ENCODE measurements around the gene MCM3. TPM values are rescaled to one million over a fixed set of nuclear protein-coding genes. Genes with fewer than 3 reads are reported as not detected.

MCM3 gene
- total and polyA plus RNA-seq, 2 of the 4 experiments (the other 2 are of a cell fraction) = 54.6 to 66.5 TPM

DNA sequence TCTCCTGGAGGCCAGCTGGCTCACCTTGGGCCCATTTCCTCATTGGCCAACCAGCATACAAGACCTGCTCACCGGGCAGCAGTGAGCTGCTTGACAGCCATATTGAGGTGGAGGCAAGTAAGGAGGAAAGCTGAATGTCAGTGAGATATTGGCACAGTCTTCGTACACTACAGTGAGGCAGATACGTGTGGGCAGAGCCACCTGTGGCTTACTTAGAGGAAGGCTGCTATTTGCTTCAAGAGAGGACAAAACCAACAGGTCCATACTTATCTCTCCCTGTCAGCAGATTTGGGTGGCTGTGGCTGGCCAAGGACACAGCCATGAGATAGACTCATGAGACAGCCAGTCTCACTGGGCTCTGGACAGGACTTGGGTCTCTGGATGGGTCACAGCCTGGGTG is 15.1 kb upstream of the MCM3 start:
- no peak overlapping the region for H2BK15ac ChIP-seq (ENCODE audit: low read depth, low read length)
- no peak overlapping the region for H2BK20ac ChIP-seq (ENCODE audit: low read depth, low read length)
- H4K91ac ChIP-seq (ENCODE audit: insufficient read depth, low read depth, low read length) = no peak overlapping the region
- H4K8ac ChIP-seq (ENCODE audit: low read depth in 2 of 2, low read length in 2 of 2) = no peak overlapping the region
- dilution Hi-C loops (cut with HindIII; ENCODE audit: low sequenced_read_pairs, unreplicated experiment) (no loop called here), in situ Hi-C loops (cut with MboI; ENCODE audit: low sequenced_read_pairs) (no loop called here), intact Hi-C loops (cut with micrococcal nuclease) (no loop called here)
- H3K4me3 ChIP-seq (ENCODE audit: insufficient read depth, low read depth, low read length) = no peak overlapping the region
- no peaks in the 10 kb centered on the region for H3K79me1 ChIP-seq (ENCODE audit: low read depth in 1 of 2, low read length in 2 of 2)
- no peak overlapping the region for H4K5ac ChIP-seq (ENCODE audit: low read depth, low read length)
- H3K4ac ChIP-seq (ENCODE audit: low read depth, low read length) = no peak overlapping the region
- H3K14ac ChIP-seq (replicated peaks; ENCODE audit: low read depth, low read length) = no peak overlapping the region
- POLR2A ChIA-PET (ENCODE audit: unreplicated experiment) = no interaction called here
- H3K27me3 ChIP-seq (ENCODE audit: control insufficient read depth, insufficient read depth, low read length) = no peaks in the 10 kb centered on the region
- no peak overlapping the region for H2AFZ ChIP-seq (replicated peaks; ENCODE audit: low read length, poor library complexity)
- no peak overlapping the region for H2BK5ac ChIP-seq (ENCODE audit: low read depth, low read length, poor library complexity, severe bottlenecking)
- H3K36me3 ChIP-seq (ENCODE audit: control insufficient read depth, insufficient read depth, low read length) = no peaks in the 10 kb centered on the region
- H3K9me1 ChIP-seq (ENCODE audit: insufficient read depth, low read length) = 0 out of 2 replicates have a peak, but pooled peaks cover 2% of the 10 kb centered on the region
- CTCF ChIA-PET = no interaction called here
- H2BK120ac ChIP-seq (ENCODE audit: low read depth, low read length) = no peak overlapping the region
- 0 out of 2 replicates have a peak, but pooled peaks cover 2% of the 10 kb centered on the region for H3K9me3 ChIP-seq (ENCODE audit: control insufficient read depth, insufficient read depth, low read length)
- no peak overlapping the region for H3K27ac ChIP-seq (ENCODE audit: insufficient read depth, low read length)
- H4K20me1 ChIP-seq (ENCODE audit: insufficient read depth, low read length) = no peaks in the 10 kb centered on the region
- DNase-seq (no peak), ATAC-seq (ENCODE audit: low read depth) (no peak)
- H2AK5ac ChIP-seq (ENCODE audit: low read depth, low read length) = no peak overlapping the region
- H3K23ac ChIP-seq (ENCODE audit: low read depth, low read length) = no peak overlapping the region
- H3K4me2 ChIP-seq (ENCODE audit: low read depth, low read length) = no peak overlapping the region
- no peak overlapping the region for H3K18ac ChIP-seq (ENCODE audit: low read depth, low read length)
- no peak overlapping the region for H2AK9ac ChIP-seq (replicated peaks; ENCODE audit: low read depth, low read length, poor library complexity)
- H3K4me1 ChIP-seq (ENCODE audit: control insufficient read depth, insufficient read depth, low read length) = no peaks in the 10 kb centered on the region
- TF ChIP-seq, protein P1, sequence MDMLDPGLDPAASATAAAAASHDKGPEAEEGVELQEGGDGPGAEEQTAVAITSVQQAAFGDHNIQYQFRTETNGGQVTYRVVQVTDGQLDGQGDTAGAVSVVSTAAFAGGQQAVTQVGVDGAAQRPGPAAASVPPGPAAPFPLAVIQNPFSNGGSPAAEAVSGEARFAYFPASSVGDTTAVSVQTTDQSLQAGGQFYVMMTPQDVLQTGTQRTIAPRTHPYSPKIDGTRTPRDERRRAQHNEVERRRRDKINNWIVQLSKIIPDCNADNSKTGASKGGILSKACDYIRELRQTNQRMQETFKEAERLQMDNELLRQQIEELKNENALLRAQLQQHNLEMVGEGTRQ (IDR thresholded peaks at IDR 0.05; ENCODE audit: low read depth, low read length) = no peak
- TF ChIP-seq RFX5 (IDR thresholded peaks at IDR 0.05; ENCODE audit: low read depth, low read length) (no peak), RAD21 (IDR thresholded peaks at IDR 0.05; ENCODE audit: low read length) (no peak), NFE2L2 (IDR thresholded peaks at IDR 0.05; ENCODE audit: low read depth, low read length) (no peak)
- WGBS, 2 experiments (ENCODE audit: extremely low coverage in 2 of 2, insufficient read length in 1 of 2) = no CpG with 5 or more reads among the region's 3 CpGs
- BruUV-seq (replicated peaks) = no TSS peak
- no peak overlapping the region for H3K9ac ChIP-seq (ENCODE audit: low read depth, low read length)
- H3K56ac ChIP-seq (ENCODE audit: extremely low read depth, insufficient read depth, low read length) = no peak overlapping the region

All from IMR-90 (cell line).